Measurements from ENCODE around the gene ATP5PO.
"Not testable (repeated sequence)": the region's sequence is repeated elsewhere in the genome, so short reads cannot be mapped to it uniquely, and the experiment has no call there.

The ATP5PO gene

DNA sequence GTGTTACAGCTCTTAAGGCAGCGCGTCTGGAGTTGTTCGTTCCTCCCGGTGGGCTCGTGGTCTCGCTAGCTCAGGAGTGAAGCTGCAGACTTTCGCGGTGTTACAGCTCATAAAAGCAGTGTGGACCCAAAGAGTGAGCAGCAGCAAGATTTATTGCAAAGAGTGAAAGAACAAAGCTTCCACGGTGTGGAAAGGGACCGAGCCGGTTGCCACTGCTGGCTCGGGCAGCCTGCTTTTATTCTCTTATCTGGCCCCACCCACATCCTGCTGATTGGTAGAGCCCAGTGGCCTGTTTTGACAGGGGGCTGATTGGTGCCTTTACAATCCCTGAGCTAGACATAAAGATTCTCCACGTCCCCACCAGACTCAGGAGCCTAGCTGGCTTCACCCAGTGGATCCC lies 47.7 kb downstream of the ATP5PO start:
- not testable (repeated sequence) for DNase-seq (ENCODE audit: low spot score)

DNA sequence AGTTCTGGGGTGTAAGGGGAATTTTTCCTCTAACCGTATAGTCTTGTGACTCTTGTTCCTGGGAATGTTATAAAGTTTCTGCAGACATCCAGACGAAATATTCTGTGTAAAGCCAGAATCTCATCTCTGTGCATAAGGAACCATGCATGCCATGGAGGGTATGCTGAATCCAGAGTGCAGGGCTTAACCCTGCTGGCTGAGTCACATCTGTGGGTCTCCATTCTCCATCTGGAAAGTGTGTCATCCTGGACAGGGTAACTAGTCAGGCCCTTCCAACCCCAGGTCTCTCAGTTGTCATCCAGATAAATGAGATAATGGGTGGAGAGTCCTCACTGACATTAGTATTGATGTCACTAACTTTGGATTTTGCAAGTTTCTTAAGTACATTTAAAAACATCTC lies 48.8 kb downstream of the ATP5PO start:
- DNase-seq (ENCODE audit: low spot score): no peak

GRCh38 chr21:33865996-33866575 lies 49.5 kb downstream of the ATP5PO start:
- no peak for DNase-seq (ENCODE audit: low spot score)

GRCh38 chr21:33865176-33865575 lies 50.4 kb downstream of the ATP5PO start:
- DNase-seq (ENCODE audit: low spot score): no peak

GRCh38 chr21:33864150-33864549 lies 51.5 kb downstream of the ATP5PO start:
- no peak for DNase-seq (ENCODE audit: low spot score)

GRCh38 chr21:33863191-33863590 lies 52.4 kb downstream of the ATP5PO start:
- not testable (repeated sequence) for DNase-seq (ENCODE audit: low spot score)

DNA sequence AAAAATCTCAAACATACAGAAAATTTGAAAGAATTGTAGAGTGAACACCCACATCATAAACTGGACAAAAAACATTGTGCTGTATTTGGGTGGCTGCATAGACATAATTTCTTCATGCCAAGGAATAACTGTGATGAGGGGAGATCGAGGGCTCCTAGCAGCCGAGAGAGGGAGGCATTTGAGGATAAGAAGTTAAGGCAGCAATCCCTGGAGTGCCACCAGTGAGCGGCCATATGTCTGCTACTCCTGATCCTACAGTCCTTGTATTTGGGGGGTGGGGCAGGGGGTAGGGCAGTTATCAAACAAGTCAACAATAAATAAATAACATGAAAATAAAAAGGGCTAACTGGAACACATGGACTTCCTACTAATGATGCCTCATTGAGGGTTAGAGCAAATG lies 54.5 kb downstream of the ATP5PO start:
- no peak for DNase-seq (ENCODE audit: low spot score)

GRCh38 chr21:33860332-33860879 lies 55.2 kb downstream of the ATP5PO start:
- DNase-seq (ENCODE audit: low spot score): no peak

DNA sequence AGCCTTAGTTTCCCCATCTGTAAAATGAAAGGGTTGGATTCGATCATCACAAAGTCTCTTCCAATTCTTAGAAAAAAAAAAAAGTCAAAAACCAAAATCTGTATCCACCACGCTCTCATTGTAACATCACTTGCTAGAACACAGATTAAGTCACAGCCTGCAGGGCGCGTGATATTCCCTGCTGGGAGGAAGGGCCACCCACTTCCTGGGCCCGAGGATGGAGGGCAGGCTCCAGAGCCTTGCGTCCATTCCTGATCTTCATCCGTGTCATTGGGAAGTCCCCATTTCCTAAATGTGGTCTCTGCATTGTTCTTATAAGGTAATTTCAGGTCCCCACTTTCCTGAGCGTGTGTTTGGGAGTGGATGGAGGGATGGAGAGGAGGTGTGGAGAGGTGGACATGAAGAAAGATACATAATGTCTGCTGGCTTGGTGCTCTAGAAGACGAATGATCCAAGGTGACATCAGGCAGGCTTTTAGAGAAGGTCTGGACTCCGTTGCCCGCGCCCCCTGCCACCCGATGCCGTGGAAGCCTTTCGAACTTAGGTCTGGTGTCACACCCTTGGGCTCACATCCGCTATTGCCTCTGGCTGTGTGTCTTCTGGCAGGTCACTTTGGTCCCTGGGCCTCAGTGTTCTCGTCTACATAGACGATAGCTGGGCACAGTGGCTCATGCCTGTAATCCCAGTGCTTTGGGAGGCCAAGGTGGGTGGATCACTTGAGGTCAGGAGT lies 56.1 kb downstream of the ATP5PO start:
- no peak for DNase-seq (ENCODE audit: low spot score)

DNA sequence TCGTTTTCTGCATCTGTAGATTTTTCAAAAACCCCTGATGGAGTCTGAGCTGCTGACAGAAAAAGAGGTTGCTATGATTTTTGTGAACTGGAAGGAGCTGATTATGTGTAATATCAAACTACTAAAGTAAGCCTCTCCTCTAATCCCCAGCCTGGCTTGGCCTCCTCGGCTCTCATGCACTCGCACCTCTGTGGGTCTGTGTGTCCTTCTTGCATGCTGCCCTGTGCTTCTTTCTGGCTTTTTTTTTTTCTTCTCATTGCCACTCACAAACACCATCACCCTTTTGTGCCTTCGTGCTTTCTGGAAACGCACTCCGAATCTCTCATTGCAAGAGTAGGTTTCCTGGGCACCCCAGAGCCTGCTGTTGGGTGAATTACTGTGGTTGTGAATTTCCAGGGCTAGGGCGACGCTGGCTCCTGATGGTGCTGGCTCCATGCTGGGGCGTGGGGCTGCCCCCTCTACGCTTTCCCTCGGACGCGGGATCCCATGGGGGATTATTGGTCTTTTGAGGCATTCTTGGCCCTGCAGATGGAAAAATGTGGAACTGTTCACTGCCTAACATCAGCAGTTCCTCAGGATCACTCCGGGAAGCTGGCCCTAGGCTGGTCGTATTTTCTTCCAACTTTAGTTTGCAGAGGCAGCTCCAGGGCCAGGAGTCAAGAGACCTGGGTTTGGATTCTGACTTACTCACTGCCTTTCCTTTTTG lies 56.8 kb downstream of the ATP5PO start:
- no peak for DNase-seq (ENCODE audit: low spot score)

GRCh38 chr21:33857846-33858666 lies 57.5 kb downstream of the ATP5PO start:
- DNase-seq (ENCODE audit: low spot score): no peak

DNA sequence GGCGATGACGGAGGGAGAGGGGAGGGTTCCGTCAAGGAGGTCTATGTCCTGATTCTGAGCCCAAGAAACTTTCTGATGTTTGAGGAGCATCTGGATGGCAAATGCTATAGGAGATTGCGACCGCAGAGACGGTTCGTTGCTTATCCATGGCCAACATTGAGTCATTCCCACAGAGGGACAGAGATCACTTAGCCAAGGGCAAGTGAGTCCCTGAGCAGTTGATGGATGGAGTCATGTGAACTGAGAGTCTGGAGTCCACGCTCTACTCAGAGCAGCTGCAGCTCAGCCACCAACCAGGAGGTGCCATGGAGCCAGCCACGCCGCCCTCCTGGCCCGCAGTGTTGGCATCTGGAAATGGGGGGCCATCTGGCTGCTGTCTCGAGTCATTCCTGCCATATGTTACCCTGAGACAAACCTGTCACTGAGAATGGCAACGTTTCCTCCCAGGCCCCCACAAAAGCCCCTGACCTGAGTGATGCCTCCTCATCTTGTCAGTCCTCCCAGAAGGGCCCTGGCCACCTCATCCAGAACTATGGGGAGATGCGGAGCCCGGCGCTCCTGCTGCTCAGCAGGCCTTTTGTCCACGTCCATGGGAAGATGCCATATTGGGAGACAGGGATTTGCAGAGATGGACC lies 58.6 kb downstream of the ATP5PO start:
- no peak for DNase-seq (ENCODE audit: low spot score)

DNA sequence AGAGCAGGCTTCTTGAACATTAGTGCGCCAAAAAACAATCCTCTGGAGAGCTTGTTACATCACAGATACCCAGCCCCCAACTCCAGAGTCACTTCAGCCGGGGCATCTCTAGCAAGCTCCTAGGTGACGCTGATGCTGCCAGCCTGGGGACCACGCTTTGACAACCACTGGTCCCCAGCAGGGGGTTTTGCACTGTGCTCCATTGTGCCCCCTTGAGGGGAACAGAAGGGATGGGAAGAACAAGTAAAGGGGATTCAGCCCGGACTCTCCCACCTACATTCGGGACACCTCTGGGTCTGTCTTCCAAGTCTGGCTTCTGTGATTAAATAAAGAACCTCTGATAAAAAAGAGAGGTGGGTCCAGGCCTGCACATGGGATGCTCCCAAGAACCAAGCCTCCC lies 60.4 kb downstream of the ATP5PO start:
- DNase-seq (ENCODE audit: low spot score): no peak

GRCh38 chr21:33854604-33855003 lies 61.0 kb downstream of the ATP5PO start:
- peak; percentile 8 for DNase-seq (ENCODE audit: low spot score)
